ENCODE results near the gene VAT1L.

GRCh38 chr16:77965346-77965745, 177.0 kb downstream of the VAT1L start:
- TF ChIP-seq POLR2A (IDR thresholded peaks at IDR 0.05; ENCODE audit: low read depth, low read length) (no peak), POLR2AphosphoS5 (IDR thresholded peaks at IDR 0.05; ENCODE audit: low read depth, low read length) (no peak), TAF1 (IDR thresholded peaks at IDR 0.05; ENCODE audit: borderline replicate concordance, low read depth, low read length) (no peak)

All from GM12892 (cell line).